KOPT-K1 (cell line): ENCODE measurements around the gene KLHL29.

Experiments
- H3K27ac ChIP-seq: fragments of 200-600 bp; sonication (generic); 2 replicates; pipeline ENCODE4 v1.5.1; 2016; ENCODE audit warnings: antibody characterized with exemption, mild to moderate bottlenecking, low read depth, low read length; ENCODE audit not compliant: poor library complexity, severe bottlenecking
- H3K36me3 ChIP-seq: fragments of 200-600 bp; sonication (generic); 2 replicates; pipeline ENCODE4 v1.5.1; 2017; ENCODE audit warnings: antibody characterized with exemption, mild to moderate bottlenecking, low read length, moderate library complexity; ENCODE audit not compliant: insufficient read depth
- H3K9me3 ChIP-seq: fragments of 200-600 bp; sonication (generic); 2 replicates; pipeline ENCODE4 v1.5.1; 2017; ENCODE audit warnings: antibody characterized with exemption, low read length, mild to moderate bottlenecking; ENCODE audit not compliant: insufficient read depth, poor library complexity, severe bottlenecking

Gene KLHL29

GRCh38 chr2:23486684-23487075, 101.7 kb downstream of the KLHL29 start:
- no peak overlapping the region for H3K27ac ChIP-seq
- no peaks in the 10 kb centered on the region for H3K9me3 ChIP-seq
- H3K36me3 ChIP-seq: no peaks in the 10 kb centered on the region

GRCh38 chr2:23487735-23488492, 102.9 kb downstream of the KLHL29 start:
- no peak overlapping the region for H3K27ac ChIP-seq
- H3K36me3 ChIP-seq: no peaks in the 10 kb centered on the region
- H3K9me3 ChIP-seq: no peaks in the 10 kb centered on the region

GRCh38 chr2:23488584-23488983, 103.6 kb downstream of the KLHL29 start:
- Histone ChIP-seq H3K27ac (no peak overlapping the region), H3K9me3 (no peaks in the 10 kb centered on the region), H3K36me3 (no peaks in the 10 kb centered on the region)

GRCh38 chr2:23489471-23490322, 104.7 kb downstream of the KLHL29 start:
- Histone ChIP-seq H3K36me3 (no peaks in the 10 kb centered on the region), H3K27ac (no peak overlapping the region), H3K9me3 (no peaks in the 10 kb centered on the region)

- Histone ChIP-seq H3K27ac (no peak overlapping the region), H3K9me3 (no peaks in the 10 kb centered on the region), H3K36me3 (no peaks in the 10 kb centered on the region)
Observed at GRCh38 chr2:23491591-23492336, 106.8 kb downstream of the KLHL29 start.

- Histone ChIP-seq H3K9me3 (no peaks in the 10 kb centered on the region), H3K36me3 (no peaks in the 10 kb centered on the region), H3K27ac (no peak overlapping the region)
Observed at GRCh38 chr2:23492337-23492675, 107.3 kb downstream of the KLHL29 start.

- Histone ChIP-seq H3K9me3 (no peaks in the 10 kb centered on the region), H3K27ac (no peak overlapping the region), H3K36me3 (no peaks in the 10 kb centered on the region)
Observed at GRCh38 chr2:23492921-23493320, 107.9 kb downstream of the KLHL29 start.

GRCh38 chr2:23493846-23494245, 108.9 kb downstream of the KLHL29 start:
- H3K9me3 ChIP-seq: no peaks in the 10 kb centered on the region
- no peaks in the 10 kb centered on the region for H3K36me3 ChIP-seq
- no peak overlapping the region for H3K27ac ChIP-seq

- Histone ChIP-seq H3K9me3 (no peaks in the 10 kb centered on the region), H3K27ac (no peak overlapping the region), H3K36me3 (no peaks in the 10 kb centered on the region)
Observed at GRCh38 chr2:23494286-23494685, 109.3 kb downstream of the KLHL29 start.

- Histone ChIP-seq H3K36me3 (no peaks in the 10 kb centered on the region), H3K9me3 (no peaks in the 10 kb centered on the region), H3K27ac (no peak overlapping the region)
Observed at GRCh38 chr2:23495661-23496114, 110.7 kb downstream of the KLHL29 start.

GRCh38 chr2:23496456-23496855, 111.5 kb downstream of the KLHL29 start:
- Histone ChIP-seq H3K27ac (no peak overlapping the region), H3K36me3 (no peaks in the 10 kb centered on the region), H3K9me3 (no peaks in the 10 kb centered on the region)

GRCh38 chr2:23497063-23497462, 112.1 kb downstream of the KLHL29 start:
- Histone ChIP-seq H3K27ac (no peak overlapping the region), H3K36me3 (no peaks in the 10 kb centered on the region), H3K9me3 (no peaks in the 10 kb centered on the region)

GRCh38 chr2:23497536-23497935, 112.6 kb downstream of the KLHL29 start:
- no peaks in the 10 kb centered on the region for H3K9me3 ChIP-seq
- H3K27ac ChIP-seq: no peak overlapping the region
- H3K36me3 ChIP-seq: no peaks in the 10 kb centered on the region

- Histone ChIP-seq H3K27ac (no peak overlapping the region), H3K9me3 (no peaks in the 10 kb centered on the region), H3K36me3 (no peaks in the 10 kb centered on the region)
Observed at GRCh38 chr2:23498943-23499342, 114.0 kb downstream of the KLHL29 start.

- Histone ChIP-seq H3K27ac (no peak overlapping the region), H3K9me3 (no peaks in the 10 kb centered on the region)
Observed at GRCh38 chr2:23499439-23499838, 114.5 kb downstream of the KLHL29 start.

More at GRCh38 chr2:23499439-23499838, 114.5 kb downstream of the KLHL29 start:
- no peaks in the 10 kb centered on the region for H3K36me3 ChIP-seq
